Stomach (tissue), 4 donors: Measurements from ENCODE around the gene SEC22A.

Experiments
- EP300 ChIP-seq: sonication (generic); formaldehyde crosslinking; IDR thresholded peaks from one replicate; pipeline ENCODE4 v1.6.1; 2017; ENCODE audit warnings: antibody characterized with exemption
- TF ChIP-seq, protein P1 (sequence below), 7 experiments: fragments of 450-650 bp in 4 of 7; fragments of 200-600 bp in 3 of 7; sonication (generic) in 3 of 7; IDR thresholded peaks; one replicate each; pipeline ENCODE4 v1.5.1; 2016 to 2019; ENCODE audit warnings: antibody characterized with exemption in 7 of 7, control low read depth in 2 of 7, mild to moderate bottlenecking in 1 of 7

DNA sequence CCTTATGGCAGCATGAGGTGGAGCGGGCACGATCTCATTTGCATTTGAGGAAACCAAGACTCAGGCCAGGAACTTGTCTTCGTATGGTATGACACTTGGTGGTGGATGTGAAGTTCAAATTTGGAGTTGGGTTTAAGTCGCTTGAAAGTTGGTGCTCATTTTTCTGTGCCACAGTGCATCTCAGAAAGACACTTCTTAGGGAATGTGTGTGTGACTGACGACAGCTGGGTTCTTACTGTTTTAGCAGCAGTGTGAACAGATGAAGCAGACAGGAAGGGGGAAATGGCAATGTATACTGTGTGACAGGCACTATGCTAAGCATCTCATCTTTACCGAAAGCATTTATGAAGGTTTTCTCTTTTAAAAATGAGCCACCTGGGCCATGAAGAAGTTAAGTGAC is 75.4 kb downstream of the SEC22A start:
- TF ChIP-seq, protein P1, sequence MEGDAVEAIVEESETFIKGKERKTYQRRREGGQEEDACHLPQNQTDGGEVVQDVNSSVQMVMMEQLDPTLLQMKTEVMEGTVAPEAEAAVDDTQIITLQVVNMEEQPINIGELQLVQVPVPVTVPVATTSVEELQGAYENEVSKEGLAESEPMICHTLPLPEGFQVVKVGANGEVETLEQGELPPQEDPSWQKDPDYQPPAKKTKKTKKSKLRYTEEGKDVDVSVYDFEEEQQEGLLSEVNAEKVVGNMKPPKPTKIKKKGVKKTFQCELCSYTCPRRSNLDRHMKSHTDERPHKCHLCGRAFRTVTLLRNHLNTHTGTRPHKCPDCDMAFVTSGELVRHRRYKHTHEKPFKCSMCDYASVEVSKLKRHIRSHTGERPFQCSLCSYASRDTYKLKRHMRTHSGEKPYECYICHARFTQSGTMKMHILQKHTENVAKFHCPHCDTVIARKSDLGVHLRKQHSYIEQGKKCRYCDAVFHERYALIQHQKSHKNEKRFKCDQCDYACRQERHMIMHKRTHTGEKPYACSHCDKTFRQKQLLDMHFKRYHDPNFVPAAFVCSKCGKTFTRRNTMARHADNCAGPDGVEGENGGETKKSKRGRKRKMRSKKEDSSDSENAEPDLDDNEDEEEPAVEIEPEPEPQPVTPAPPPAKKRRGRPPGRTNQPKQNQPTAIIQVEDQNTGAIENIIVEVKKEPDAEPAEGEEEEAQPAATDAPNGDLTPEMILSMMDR (IDR thresholded peaks at IDR 0.05): no peak
- TF ChIP-seq EP300: no peak
